NCI-H2196 (cell line): ENCODE measurements around the gene MFSD12.
"Not testable (repeated sequence)": the region's sequence is repeated elsewhere in the genome, so short reads cannot be mapped to it uniquely, and the experiment has no call there.

ENCODE experiments used
- DNase-seq: peaks from one replicate; lab custom pipeline; 2025; ENCODE audit not compliant: unreplicated experiment; lab: John Stamatoyannopoulos, UW

The MFSD12 gene

GRCh38 chr19:3537438-3538240, 19.7 kb downstream of the MFSD12 start:
- no peak for DNase-seq

- DNase-seq = no peak
These were observed 20.3 kb downstream of the MFSD12 start for GRCh38 chr19:3537101-3537437.

GRCh38 chr19:3536429-3537100, 20.8 kb downstream of the MFSD12 start:
- no peak for DNase-seq

GRCh38 chr19:3535981-3536380, 21.4 kb downstream of the MFSD12 start:
- DNase-seq = no peak

- DNase-seq = no peak
These were observed 21.8 kb downstream of the MFSD12 start for GRCh38 chr19:3535563-3535965.

GRCh38 chr19:3535235-3535535, 22.2 kb downstream of the MFSD12 start:
- DNase-seq = no peak

- no peak for DNase-seq
These were observed 22.8 kb downstream of the MFSD12 start for GRCh38 chr19:3534375-3535234.

GRCh38 chr19:3533563-3534216, 23.7 kb downstream of the MFSD12 start:
- no peak for DNase-seq

- DNase-seq = no peak
These were observed 24.4 kb downstream of the MFSD12 start for GRCh38 chr19:3533033-3533432.

GRCh38 chr19:3532154-3532786, 25.1 kb downstream of the MFSD12 start:
- DNase-seq = no peak

- DNase-seq = no peak
These were observed 25.7 kb downstream of the MFSD12 start for GRCh38 chr19:3531716-3532115.

GRCh38 chr19:3530389-3530788, 27.0 kb downstream of the MFSD12 start:
- no peak for DNase-seq

- DNase-seq = not testable (repeated sequence)
These were observed 28.1 kb downstream of the MFSD12 start for GRCh38 chr19:3529299-3529698.

GRCh38 chr19:3528539-3529211, 28.7 kb downstream of the MFSD12 start:
- no peak for DNase-seq

- no peak for DNase-seq
These were observed 29.3 kb downstream of the MFSD12 start for GRCh38 chr19:3528080-3528479.

GRCh38 chr19:3527238-3527910, 30.0 kb downstream of the MFSD12 start:
- DNase-seq = no peak

GRCh38 chr19:3526507-3527237, 30.7 kb downstream of the MFSD12 start:
- DNase-seq = no peak

- DNase-seq = no peak
These were observed 32.4 kb downstream of the MFSD12 start for GRCh38 chr19:3524904-3525451.
